RWPE2 (cell line): ENCODE measurements around the gene ABCG2.

ENCODE experiments used
- ATAC-seq: fragments of 200-7000 bp; cut with Tn5 transposase; 3 replicates; pipeline ENCODE4 v1.9.1; 2021; ENCODE audit warnings: low read depth
- DNase-seq: peaks from one replicate; pipeline ENCODE4 v3.0.0-alpha.2; 2020; ENCODE audit warnings: low spot score
- H3K27ac ChIP-seq: fragments of 450-650 bp; 2 replicates; pipeline ENCODE4 v1.5.1; 2017; ENCODE audit warnings: mild to moderate bottlenecking; ENCODE audit not compliant: poor library complexity, severe bottlenecking
- H3K27me3 ChIP-seq: fragments of 250-450 bp; sonication (Bioruptor Pico); 2 replicates; pipeline ENCODE4 v1.5.1; 2021; ENCODE audit warnings: mild to moderate bottlenecking, moderate library complexity; ENCODE audit not compliant: insufficient read depth, poor library complexity, severe bottlenecking
- H3K36me3 ChIP-seq: fragments of 250-450 bp; sonication (Bioruptor Pico); 2 replicates; pipeline ENCODE4 v1.5.1; 2020; ENCODE audit warnings: low read depth, mild to moderate bottlenecking, moderate library complexity
- H3K4me1 ChIP-seq: fragments of 250-450 bp; sonication (Bioruptor Pico); 2 replicates; pipeline ENCODE4 v1.5.1; 2021; ENCODE audit warnings: mild to moderate bottlenecking, moderate library complexity; ENCODE audit not compliant: insufficient read depth, poor library complexity, severe bottlenecking
- H3K4me3 ChIP-seq: fragments of 250-450 bp; sonication (Bioruptor Pico); 2 replicates; pipeline ENCODE4 v1.5.1; 2021; ENCODE audit warnings: mild to moderate bottlenecking, moderate library complexity; ENCODE audit not compliant: severe bottlenecking
- H3K9me3 ChIP-seq: fragments of 250-450 bp; sonication (Bioruptor Pico); 2 replicates; pipeline ENCODE4 v1.5.1; 2021; ENCODE audit warnings: mild to moderate bottlenecking, moderate library complexity; ENCODE audit not compliant: severe bottlenecking
- CTCF ChIP-seq: fragments of 450-650 bp; IDR thresholded peaks from one replicate; pipeline ENCODE4 v1.5.1; 2017; ENCODE audit warnings: mild to moderate bottlenecking, moderate library complexity; ENCODE audit not compliant: poor library complexity, severe bottlenecking

Gene ABCG2

GRCh38 chr4:88062311-88062710 is 96.1 kb downstream of the ABCG2 start:
- Histone ChIP-seq H3K4me3 (no peak overlapping the region), H3K27me3 (no peaks in the 10 kb centered on the region), H3K4me1 (no peaks in the 10 kb centered on the region), H3K27ac (no peak overlapping the region), H3K9me3 (no peaks in the 10 kb centered on the region), H3K36me3 (peaks cover 56% of the 10 kb centered on the region)
- DNase-seq (no peak), ATAC-seq (no peak)
- TF ChIP-seq CTCF = no peak

GRCh38 chr4:88060431-88060830 is 98.0 kb downstream of the ABCG2 start:
- Histone ChIP-seq H3K27me3 (no peaks in the 10 kb centered on the region), H3K4me3 (no peak overlapping the region), H3K9me3 (no peaks in the 10 kb centered on the region), H3K4me1 (no peaks in the 10 kb centered on the region), H3K36me3 (peaks cover 50% of the 10 kb centered on the region), H3K27ac (no peak overlapping the region)
- ATAC-seq = no peak
- no peak for TF ChIP-seq CTCF
- no peak for DNase-seq

GRCh38 chr4:88059766-88060165 is 98.7 kb downstream of the ABCG2 start:
- Histone ChIP-seq H3K27ac (no peak overlapping the region), H3K4me1 (no peaks in the 10 kb centered on the region), H3K27me3 (no peaks in the 10 kb centered on the region), H3K36me3 (peaks cover 43% of the 10 kb centered on the region), H3K9me3 (no peaks in the 10 kb centered on the region), H3K4me3 (no peak overlapping the region)
- no peak for TF ChIP-seq CTCF
- ATAC-seq = no peak
- DNase-seq = no peak

DNA sequence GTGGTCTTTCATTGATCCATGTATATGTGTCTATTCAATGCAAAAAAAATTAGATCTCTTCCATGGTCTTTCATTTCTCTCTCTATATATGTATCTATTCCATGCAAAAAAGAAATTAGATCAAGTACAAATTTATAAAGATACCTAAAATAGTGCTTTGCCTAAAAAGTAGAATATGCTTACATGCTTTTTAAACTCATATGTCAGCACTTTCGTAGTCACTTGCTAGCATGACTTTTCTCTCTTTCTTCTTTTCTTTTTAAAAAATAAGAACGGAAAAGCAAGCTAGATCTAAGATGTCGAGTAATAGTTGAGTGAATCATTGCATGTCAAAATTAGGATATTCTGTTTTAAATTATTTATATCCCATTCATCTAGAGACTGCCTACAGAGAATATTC is 100.1 kb downstream of the ABCG2 start:
- TF ChIP-seq CTCF = no peak
- Histone ChIP-seq H3K27me3 (no peaks in the 10 kb centered on the region), H3K4me1 (no peaks in the 10 kb centered on the region), H3K27ac (no peak overlapping the region), H3K36me3 (peaks cover 39% of the 10 kb centered on the region), H3K4me3 (no peak overlapping the region), H3K9me3 (no peaks in the 10 kb centered on the region)
- ATAC-seq (no peak), DNase-seq (no peak)

DNA sequence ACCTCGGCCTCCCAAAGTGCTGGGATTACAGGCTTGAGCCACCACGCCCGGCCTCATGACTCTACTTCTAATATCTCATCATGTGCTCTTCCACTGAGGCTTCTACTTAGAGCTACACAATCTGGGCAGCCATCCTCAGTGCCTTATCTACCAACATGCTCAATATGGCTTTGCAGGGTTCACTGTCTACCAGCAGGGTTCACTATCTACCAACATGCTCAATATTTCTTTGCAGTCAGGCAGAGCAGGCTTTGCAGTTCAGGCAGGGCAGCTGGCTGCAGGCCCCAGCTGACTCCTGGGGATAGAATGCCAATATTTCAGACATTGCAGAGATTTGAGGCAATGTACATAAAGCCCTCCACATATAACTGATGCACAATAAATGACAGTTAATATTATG is 103.5 kb downstream of the ABCG2 start:
- H3K9me3 ChIP-seq = no peaks in the 10 kb centered on the region
- no peaks in the 10 kb centered on the region for H3K27me3 ChIP-seq
- no peak overlapping the region for H3K27ac ChIP-seq
- peaks cover 46% of the 10 kb centered on the region for H3K36me3 ChIP-seq
- DNase-seq (no peak), ATAC-seq (peak; percentile 78)
- H3K4me3 ChIP-seq = no peak overlapping the region
- TF ChIP-seq CTCF = peak; percentile 53
- no peaks in the 10 kb centered on the region for H3K4me1 ChIP-seq
